ENCODE data around the gene RNASE4.

DNA sequence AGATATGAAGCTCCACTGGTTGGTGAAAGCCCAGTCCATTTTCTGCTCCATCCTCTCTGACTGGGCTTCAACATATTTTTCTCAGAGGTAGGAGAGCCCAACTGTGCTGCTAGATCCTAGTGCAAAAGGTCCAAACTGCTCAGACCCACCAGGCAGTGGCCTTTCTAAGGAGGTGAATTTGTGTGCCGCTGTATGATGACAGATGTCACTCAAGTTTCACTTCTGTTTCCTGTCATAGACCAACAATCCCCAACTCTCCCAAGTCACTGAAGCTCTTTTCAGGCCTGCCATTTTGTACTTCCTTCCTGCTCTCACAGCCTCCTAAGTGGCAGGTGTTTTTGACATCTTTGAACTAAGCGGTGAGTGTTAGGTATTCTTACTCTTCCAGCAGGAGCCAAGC lies 16.4 kb upstream of the RNASE4 start:
- TF ChIP-seq, protein P1, sequence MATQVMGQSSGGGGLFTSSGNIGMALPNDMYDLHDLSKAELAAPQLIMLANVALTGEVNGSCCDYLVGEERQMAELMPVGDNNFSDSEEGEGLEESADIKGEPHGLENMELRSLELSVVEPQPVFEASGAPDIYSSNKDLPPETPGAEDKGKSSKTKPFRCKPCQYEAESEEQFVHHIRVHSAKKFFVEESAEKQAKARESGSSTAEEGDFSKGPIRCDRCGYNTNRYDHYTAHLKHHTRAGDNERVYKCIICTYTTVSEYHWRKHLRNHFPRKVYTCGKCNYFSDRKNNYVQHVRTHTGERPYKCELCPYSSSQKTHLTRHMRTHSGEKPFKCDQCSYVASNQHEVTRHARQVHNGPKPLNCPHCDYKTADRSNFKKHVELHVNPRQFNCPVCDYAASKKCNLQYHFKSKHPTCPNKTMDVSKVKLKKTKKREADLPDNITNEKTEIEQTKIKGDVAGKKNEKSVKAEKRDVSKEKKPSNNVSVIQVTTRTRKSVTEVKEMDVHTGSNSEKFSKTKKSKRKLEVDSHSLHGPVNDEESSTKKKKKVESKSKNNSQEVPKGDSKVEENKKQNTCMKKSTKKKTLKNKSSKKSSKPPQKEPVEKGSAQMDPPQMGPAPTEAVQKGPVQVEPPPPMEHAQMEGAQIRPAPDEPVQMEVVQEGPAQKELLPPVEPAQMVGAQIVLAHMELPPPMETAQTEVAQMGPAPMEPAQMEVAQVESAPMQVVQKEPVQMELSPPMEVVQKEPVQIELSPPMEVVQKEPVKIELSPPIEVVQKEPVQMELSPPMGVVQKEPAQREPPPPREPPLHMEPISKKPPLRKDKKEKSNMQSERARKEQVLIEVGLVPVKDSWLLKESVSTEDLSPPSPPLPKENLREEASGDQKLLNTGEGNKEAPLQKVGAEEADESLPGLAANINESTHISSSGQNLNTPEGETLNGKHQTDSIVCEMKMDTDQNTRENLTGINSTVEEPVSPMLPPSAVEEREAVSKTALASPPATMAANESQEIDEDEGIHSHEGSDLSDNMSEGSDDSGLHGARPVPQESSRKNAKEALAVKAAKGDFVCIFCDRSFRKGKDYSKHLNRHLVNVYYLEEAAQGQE (IDR thresholded peaks at IDR 0.05; ENCODE audit: insufficient read depth in 1 of 2, low read depth in 2 of 2, low read length in 2 of 2), result no peak
- TF ChIP-seq POLR2AphosphoS5 (IDR thresholded peaks at IDR 0.05; ENCODE audit: low read depth, low read length) (no peak), FOXP2 (optimal IDR thresholded peaks at IDR 0.05; ENCODE audit: borderline replicate concordance, extremely low read depth, extremely low read length, insufficient read depth) (no peak), TAF1 (IDR thresholded peaks at IDR 0.05; ENCODE audit: borderline replicate concordance, insufficient read depth, low read length) (no peak), SIN3A (IDR thresholded peaks at IDR 0.05; ENCODE audit: borderline replicate concordance, insufficient read depth, low read length) (no peak)
